GOT3 (cell line): Measurements from ENCODE around the gene OPCML.

Experiments
- DNase-seq: peaks from one replicate; lab custom pipeline; 2025; ENCODE audit warnings: mixed read lengths; lab: John Stamatoyannopoulos, UW

The OPCML gene

GRCh38 chr11:133503236-133503635, 29.1 kb downstream of the OPCML start:
- no peak for DNase-seq

GRCh38 chr11:133501643-133502539, 30.4 kb downstream of the OPCML start:
- no peak for DNase-seq

- no peak for DNase-seq
Observed at GRCh38 chr11:133500936-133501335, 31.4 kb downstream of the OPCML start.

GRCh38 chr11:133500435-133500834, 31.9 kb downstream of the OPCML start:
- DNase-seq = no peak

GRCh38 chr11:133498969-133499368, 33.3 kb downstream of the OPCML start:
- no peak for DNase-seq

GRCh38 chr11:133497477-133498140, 34.7 kb downstream of the OPCML start:
- DNase-seq = no peak

GRCh38 chr11:133492895-133493294, 39.4 kb downstream of the OPCML start:
- DNase-seq = no peak

- DNase-seq = no peak
Observed at GRCh38 chr11:133491680-133492383, 40.5 kb downstream of the OPCML start.

- DNase-seq = no peak
Observed at GRCh38 chr11:133480722-133481121, 51.6 kb downstream of the OPCML start.

GRCh38 chr11:133479209-133479608, 53.1 kb downstream of the OPCML start:
- DNase-seq = no peak

- no peak for DNase-seq
Observed at GRCh38 chr11:133477251-133477625, 55.1 kb downstream of the OPCML start.

- no peak for DNase-seq
Observed at GRCh38 chr11:133476570-133477250, 55.6 kb downstream of the OPCML start.

GRCh38 chr11:133474461-133474860, 57.8 kb downstream of the OPCML start:
- no peak for DNase-seq

GRCh38 chr11:133467686-133468085, 64.6 kb downstream of the OPCML start:
- no peak for DNase-seq

GRCh38 chr11:133443206-133443747, 89.0 kb downstream of the OPCML start:
- no peak for DNase-seq

- no peak for DNase-seq
Observed at GRCh38 chr11:133441964-133442660, 90.2 kb downstream of the OPCML start.

GRCh38 chr11:133425992-133426391, 106.3 kb downstream of the OPCML start:
- DNase-seq = no peak

- no peak for DNase-seq
Observed at GRCh38 chr11:133425245-133425644, 107.1 kb downstream of the OPCML start.

GRCh38 chr11:133418218-133418617, 114.1 kb downstream of the OPCML start:
- DNase-seq = no peak

- no peak for DNase-seq
Observed at GRCh38 chr11:133414506-133414905, 117.8 kb downstream of the OPCML start.

GRCh38 chr11:133413703-133414102, 118.6 kb downstream of the OPCML start:
- no peak for DNase-seq
